ENCODE data around the gene PPEF2. TPM values are rescaled to one million over a fixed set of nuclear protein-coding genes. Genes with fewer than 3 reads are reported as not detected.
A peak's percentile ranks its signal among the peaks of the same experiment; 100 is the strongest.
"Not testable (repeated sequence)": the region's sequence is repeated elsewhere in the genome, so short reads cannot be mapped to it uniquely, and the experiment has no call there.

PPEF2 gene
- total RNA-seq, 1 donor from 2014 or later, result not detected

DNA sequence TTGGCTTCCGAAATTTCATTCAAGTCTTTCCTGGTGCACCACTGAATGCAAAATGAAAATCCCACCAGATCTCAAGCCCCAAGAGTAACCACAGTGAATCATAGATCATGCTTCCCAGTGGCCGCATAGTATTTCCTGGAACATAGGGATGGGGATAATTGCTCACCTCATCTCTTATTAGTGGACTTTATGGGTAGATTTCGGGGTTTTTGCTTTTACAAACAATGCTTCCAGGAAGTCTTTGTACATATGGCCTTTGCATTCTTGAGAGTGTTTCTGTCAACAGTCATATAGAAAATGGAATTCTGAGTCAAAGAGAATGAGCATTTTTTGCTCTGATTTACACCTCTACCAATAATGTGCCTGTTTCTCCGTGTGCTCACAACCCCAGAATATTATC lies 53.4 kb downstream of the PPEF2 start:
- DNase-seq (ENCODE audit: low spot score), result no peak

DNA sequence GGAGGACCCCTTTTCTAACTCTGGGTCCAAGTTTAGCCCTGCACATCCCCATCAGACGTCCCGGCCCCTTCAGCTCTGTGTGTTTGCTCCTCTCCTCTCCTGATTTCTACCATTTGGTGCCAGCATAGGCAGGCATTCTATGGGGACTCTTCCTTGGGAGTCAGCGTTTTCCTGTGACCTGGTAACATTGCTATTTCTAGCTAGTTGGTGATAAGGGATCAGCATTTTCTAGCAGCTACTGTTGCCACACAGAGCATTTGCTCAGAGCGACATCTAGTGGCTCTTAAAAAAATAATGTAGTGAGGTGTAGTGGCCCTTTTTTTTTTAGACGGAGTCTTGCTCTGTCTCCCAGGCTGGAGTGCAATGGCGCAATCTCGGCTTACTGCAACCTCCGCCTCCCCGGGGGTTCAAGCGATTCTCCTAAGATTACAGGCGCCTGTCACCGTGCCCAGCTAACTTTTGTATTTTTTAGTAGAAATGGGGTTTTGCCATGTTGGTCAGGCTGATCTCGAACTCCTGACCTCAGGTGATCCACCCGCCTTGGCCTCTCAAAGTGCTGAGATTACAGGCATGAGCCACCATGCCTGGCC lies 54.0 kb downstream of the PPEF2 start:
- H3K9me3 Mint-ChIP-seq (ENCODE audit: unreplicated experiment); H3K36me3 Mint-ChIP-seq (ENCODE audit: low read depth, unreplicated experiment); H3K27me3 Mint-ChIP-seq (ENCODE audit: unreplicated experiment); H3K4me3 Mint-ChIP-seq (ENCODE audit: unreplicated experiment): not testable (repeated sequence)
- TF ChIP-seq, protein P1, sequence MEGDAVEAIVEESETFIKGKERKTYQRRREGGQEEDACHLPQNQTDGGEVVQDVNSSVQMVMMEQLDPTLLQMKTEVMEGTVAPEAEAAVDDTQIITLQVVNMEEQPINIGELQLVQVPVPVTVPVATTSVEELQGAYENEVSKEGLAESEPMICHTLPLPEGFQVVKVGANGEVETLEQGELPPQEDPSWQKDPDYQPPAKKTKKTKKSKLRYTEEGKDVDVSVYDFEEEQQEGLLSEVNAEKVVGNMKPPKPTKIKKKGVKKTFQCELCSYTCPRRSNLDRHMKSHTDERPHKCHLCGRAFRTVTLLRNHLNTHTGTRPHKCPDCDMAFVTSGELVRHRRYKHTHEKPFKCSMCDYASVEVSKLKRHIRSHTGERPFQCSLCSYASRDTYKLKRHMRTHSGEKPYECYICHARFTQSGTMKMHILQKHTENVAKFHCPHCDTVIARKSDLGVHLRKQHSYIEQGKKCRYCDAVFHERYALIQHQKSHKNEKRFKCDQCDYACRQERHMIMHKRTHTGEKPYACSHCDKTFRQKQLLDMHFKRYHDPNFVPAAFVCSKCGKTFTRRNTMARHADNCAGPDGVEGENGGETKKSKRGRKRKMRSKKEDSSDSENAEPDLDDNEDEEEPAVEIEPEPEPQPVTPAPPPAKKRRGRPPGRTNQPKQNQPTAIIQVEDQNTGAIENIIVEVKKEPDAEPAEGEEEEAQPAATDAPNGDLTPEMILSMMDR (IDR thresholded peaks at IDR 0.05; ENCODE audit: unreplicated experiment), result peak; percentile 72
- Mint-ChIP-seq H3K27ac (ENCODE audit: unreplicated experiment) (peak overlapping the region; percentile 48), H3K4me1 (ENCODE audit: unreplicated experiment) (peaks cover 16% of the 10 kb centered on the region)
- peak; percentile 12 for DNase-seq (ENCODE audit: low spot score)

More for the DNA sequence above, 53.4 kb downstream of the PPEF2 start:
- H3K36me3 Mint-ChIP-seq (ENCODE audit: low read depth, unreplicated experiment), result no peaks in the 10 kb centered on the region
- H3K4me3 Mint-ChIP-seq (ENCODE audit: unreplicated experiment), result no peak overlapping the region
- H3K27me3 Mint-ChIP-seq (ENCODE audit: unreplicated experiment), result peaks cover 4% of the 10 kb centered on the region
- TF ChIP-seq, protein P1 (IDR thresholded peaks at IDR 0.05; ENCODE audit: unreplicated experiment), result no peak
- H3K4me1 Mint-ChIP-seq (ENCODE audit: unreplicated experiment), result peaks cover 16% of the 10 kb centered on the region
- H3K9me3 Mint-ChIP-seq (ENCODE audit: unreplicated experiment), result no peaks in the 10 kb centered on the region
- no peak overlapping the region for H3K27ac Mint-ChIP-seq (ENCODE audit: unreplicated experiment)

DNA sequence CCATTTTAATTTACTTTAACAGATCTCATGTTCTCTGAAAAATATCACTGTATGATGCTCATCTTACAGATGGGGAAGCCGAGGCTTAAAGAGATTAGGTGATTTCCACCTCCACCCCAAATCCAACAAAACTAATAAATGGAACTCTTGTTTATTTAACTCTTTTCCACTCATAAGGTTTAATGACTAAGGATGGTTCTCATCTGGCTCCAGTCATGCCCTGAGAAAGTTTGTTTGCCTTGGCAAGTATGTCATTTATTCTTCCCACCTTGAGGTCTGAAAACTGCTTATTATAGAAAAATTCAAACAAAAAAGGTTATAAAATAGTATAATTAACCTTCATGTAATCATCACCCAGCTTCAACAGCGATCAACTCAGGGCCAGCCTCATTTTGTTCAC lies 56.3 kb downstream of the PPEF2 start:
- no peak for DNase-seq (ENCODE audit: low spot score)
- no peak overlapping the region for H3K4me3 Mint-ChIP-seq (ENCODE audit: unreplicated experiment)
- H3K9me3 Mint-ChIP-seq (ENCODE audit: unreplicated experiment), result no peaks in the 10 kb centered on the region
- TF ChIP-seq, protein P1 (IDR thresholded peaks at IDR 0.05; ENCODE audit: unreplicated experiment), result no peak
- no peaks in the 10 kb centered on the region for H3K27me3 Mint-ChIP-seq (ENCODE audit: unreplicated experiment)
- H3K36me3 Mint-ChIP-seq (ENCODE audit: low read depth, unreplicated experiment), result no peaks in the 10 kb centered on the region
- H3K27ac Mint-ChIP-seq (ENCODE audit: unreplicated experiment), result no peak overlapping the region
- peaks cover 26% of the 10 kb centered on the region for H3K4me1 Mint-ChIP-seq (ENCODE audit: unreplicated experiment)

DNA sequence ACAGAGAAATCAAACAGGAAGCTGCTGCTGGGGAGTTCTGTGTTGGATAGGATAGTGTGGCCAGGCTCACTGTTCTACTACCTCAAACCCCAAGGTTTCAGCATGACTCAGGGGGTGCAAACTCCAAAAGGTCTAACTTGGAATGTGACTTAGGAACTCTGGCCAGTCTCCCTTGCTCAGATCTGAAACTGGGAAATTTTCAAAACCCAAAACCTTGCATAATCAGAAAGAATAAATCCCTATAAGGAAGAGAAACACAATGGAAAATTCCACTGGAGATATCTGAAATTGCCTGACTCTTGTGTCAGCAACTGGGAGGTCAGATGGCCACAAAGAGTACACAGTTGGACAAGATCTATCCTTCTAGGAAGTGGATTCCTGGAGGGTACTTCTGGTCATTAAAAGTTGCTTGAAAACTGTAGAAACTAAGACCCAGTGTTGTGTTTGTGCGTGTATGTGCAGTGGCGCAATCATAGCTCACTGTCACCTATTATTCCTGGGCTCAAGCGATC lies 58.0 kb downstream of the PPEF2 start:
- no peak for DNase-seq (ENCODE audit: low spot score)
- no peaks in the 10 kb centered on the region for H3K36me3 Mint-ChIP-seq (ENCODE audit: low read depth, unreplicated experiment)
- H3K27me3 Mint-ChIP-seq (ENCODE audit: unreplicated experiment), result no peaks in the 10 kb centered on the region
- H3K4me1 Mint-ChIP-seq (ENCODE audit: unreplicated experiment), result peaks cover 21% of the 10 kb centered on the region
- H3K27ac Mint-ChIP-seq (ENCODE audit: unreplicated experiment), result peak overlapping the region; percentile 13
- TF ChIP-seq, protein P1 (IDR thresholded peaks at IDR 0.05; ENCODE audit: unreplicated experiment), result no peak
- H3K9me3 Mint-ChIP-seq (ENCODE audit: unreplicated experiment), result no peaks in the 10 kb centered on the region
- H3K4me3 Mint-ChIP-seq (ENCODE audit: unreplicated experiment), result no peak overlapping the region

DNA sequence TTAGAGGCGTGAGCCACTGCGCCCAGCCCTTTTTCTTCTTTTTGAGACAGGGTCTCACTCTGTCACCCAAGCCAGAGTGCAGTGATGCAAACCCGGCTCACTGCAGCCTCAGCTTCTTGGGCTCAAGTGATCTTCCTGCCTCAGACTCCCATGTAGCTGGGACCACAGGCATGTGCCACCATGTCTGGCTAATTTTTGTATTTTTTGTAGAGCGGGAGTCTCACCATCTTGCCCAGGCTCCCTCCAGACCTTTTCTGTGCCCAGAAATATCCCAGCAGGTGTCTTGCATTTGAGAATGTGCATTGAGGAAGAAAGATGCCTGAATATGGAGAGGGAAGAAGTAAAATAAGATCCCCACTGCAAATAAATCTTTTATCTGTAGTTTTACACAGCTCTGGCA lies 58.7 kb downstream of the PPEF2 start:
- no peaks in the 10 kb centered on the region for H3K9me3 Mint-ChIP-seq (ENCODE audit: unreplicated experiment)
- no peaks in the 10 kb centered on the region for H3K36me3 Mint-ChIP-seq (ENCODE audit: low read depth, unreplicated experiment)
- H3K4me1 Mint-ChIP-seq (ENCODE audit: unreplicated experiment), result peaks cover 16% of the 10 kb centered on the region
- peaks cover 2% of the 10 kb centered on the region for H3K27me3 Mint-ChIP-seq (ENCODE audit: unreplicated experiment)
- no peak overlapping the region for H3K27ac Mint-ChIP-seq (ENCODE audit: unreplicated experiment)
- TF ChIP-seq, protein P1 (IDR thresholded peaks at IDR 0.05; ENCODE audit: unreplicated experiment), result no peak
- no peak for DNase-seq (ENCODE audit: low spot score)
- H3K4me3 Mint-ChIP-seq (ENCODE audit: unreplicated experiment), result no peak overlapping the region
